ENCODE measurements around the gene FGR.

- TF ChIP-seq EZH2 (IDR thresholded peaks at IDR 0.05; ENCODE audit: low read depth) (no peak), CTCF (conservative IDR thresholded peaks at IDR 0.05) (no peak)
Observed at GRCh38 chr1:27577504-27578188, 57.3 kb downstream of the FGR start.

Measured in PC-9 (cell line).